ENCODE measurements around the gene SIDT2. TPM values are rescaled to one million over a fixed set of nuclear protein-coding genes. Genes with fewer than 3 reads are reported as not detected.

SIDT2 gene
- total RNA-seq, 4 donors from 2014 or later: 72.6 to 132 (median 125) TPM

- Histone ChIP-seq H3K4me3 (no peak overlapping the region), H3K27me3 (no peaks in the 10 kb centered on the region), H3K27ac (no peak overlapping the region), H3K4me1 (peaks cover 0 to 17% (median 0%) of the 10 kb centered on the region in 4 donors), H3K9me3 (no peaks in the 10 kb centered on the region), H3K36me3 (peaks cover 6 to 73% (median 12%) of the 10 kb centered on the region in 3 donors)
- 85 to 89% methylated on average over 2 of the region's 2 CpGs for WGBS, 2 donors
- no peak for TF ChIP-seq POLR2A (IDR thresholded peaks at IDR 0.05)
- no peak for DNase-seq (ENCODE audit: low spot score in 2 of 2)
Observed at GRCh38 chr11:117160826-117161225, 17.7 kb upstream of the SIDT2 start.

DNA sequence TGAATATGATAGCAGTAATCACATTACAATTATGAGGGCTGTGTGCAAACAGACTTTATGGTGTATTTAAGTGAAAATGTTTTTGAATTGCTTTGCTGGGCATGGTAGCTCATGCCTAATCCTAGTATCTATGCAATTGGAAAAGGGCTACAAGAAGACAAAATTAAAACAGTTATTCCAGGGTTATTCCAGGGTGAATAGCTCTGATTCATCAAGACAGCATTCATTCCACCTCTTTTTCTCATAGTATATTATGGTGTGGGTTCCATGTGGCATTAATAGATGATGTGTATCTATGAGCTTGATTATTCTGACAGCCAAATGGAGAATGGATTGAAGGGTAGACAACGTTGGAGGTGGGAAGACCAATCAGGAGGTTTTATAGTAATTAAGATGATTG, 12.1 kb upstream of the SIDT2 start:
- H3K9me3 ChIP-seq: no peaks in the 10 kb centered on the region
- no peak for DNase-seq (ENCODE audit: low spot score in 2 of 2)
- no peak overlapping the region for H3K4me3 ChIP-seq
- no peak overlapping the region for H3K27ac ChIP-seq
- peaks cover 12 to 95% (median 21%) of the 10 kb centered on the region in 3 donors for H3K36me3 ChIP-seq
- H3K4me1 ChIP-seq: peaks cover 0 to 8% (median 4%) of the 10 kb centered on the region in 4 donors
- TF ChIP-seq EP300 (IDR thresholded peaks at IDR 0.05): no peak
- no peak for TF ChIP-seq POLR2A (IDR thresholded peaks at IDR 0.05)
- TF ChIP-seq, protein P1, sequence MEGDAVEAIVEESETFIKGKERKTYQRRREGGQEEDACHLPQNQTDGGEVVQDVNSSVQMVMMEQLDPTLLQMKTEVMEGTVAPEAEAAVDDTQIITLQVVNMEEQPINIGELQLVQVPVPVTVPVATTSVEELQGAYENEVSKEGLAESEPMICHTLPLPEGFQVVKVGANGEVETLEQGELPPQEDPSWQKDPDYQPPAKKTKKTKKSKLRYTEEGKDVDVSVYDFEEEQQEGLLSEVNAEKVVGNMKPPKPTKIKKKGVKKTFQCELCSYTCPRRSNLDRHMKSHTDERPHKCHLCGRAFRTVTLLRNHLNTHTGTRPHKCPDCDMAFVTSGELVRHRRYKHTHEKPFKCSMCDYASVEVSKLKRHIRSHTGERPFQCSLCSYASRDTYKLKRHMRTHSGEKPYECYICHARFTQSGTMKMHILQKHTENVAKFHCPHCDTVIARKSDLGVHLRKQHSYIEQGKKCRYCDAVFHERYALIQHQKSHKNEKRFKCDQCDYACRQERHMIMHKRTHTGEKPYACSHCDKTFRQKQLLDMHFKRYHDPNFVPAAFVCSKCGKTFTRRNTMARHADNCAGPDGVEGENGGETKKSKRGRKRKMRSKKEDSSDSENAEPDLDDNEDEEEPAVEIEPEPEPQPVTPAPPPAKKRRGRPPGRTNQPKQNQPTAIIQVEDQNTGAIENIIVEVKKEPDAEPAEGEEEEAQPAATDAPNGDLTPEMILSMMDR (IDR thresholded peaks at IDR 0.05): no peak
- 51 to 56% methylated on average over 1 of the region's 1 CpG for WGBS, 2 donors
- no peaks in the 10 kb centered on the region for H3K27me3 ChIP-seq

DNA sequence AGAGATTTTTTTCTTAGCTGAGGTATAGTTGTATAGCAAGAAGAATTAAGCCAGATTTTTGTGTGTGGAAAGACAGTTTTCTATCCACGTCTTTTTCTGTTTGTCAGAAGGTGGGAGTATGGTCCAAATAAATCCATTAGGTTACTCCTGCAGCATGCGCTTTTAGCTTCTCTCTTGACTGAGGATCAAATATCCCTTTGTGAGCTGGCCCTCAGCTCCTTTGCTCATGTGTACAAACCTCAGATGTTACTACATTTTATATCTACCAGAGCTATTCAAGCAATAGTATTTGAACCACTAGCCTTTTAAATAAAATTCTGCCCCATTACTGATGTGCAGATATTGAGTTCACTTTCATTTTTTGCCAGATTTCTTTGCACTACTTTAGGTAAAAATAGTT, 8.8 kb upstream of the SIDT2 start:
- Histone ChIP-seq H3K36me3 (peaks cover 9 to 63% (median 13%) of the 10 kb centered on the region in 3 donors), H3K27ac (peak overlapping the region in 1 of 4 donors; percentile 77), H3K4me3 (no peak overlapping the region), H3K9me3 (no peaks in the 10 kb centered on the region), H3K4me1 (peaks cover 0 to 34% (median 9%) of the 10 kb centered on the region in 4 donors), H3K27me3 (no peaks in the 10 kb centered on the region)
- TF ChIP-seq EP300 (IDR thresholded peaks at IDR 0.05) (no peak), POLR2A (IDR thresholded peaks at IDR 0.05) (no peak)
- TF ChIP-seq, protein P1 (IDR thresholded peaks at IDR 0.05): no peak
- 61 to 68% methylated on average over 2 of the region's 2 CpGs for WGBS, 2 donors
- DNase-seq (ENCODE audit: low spot score in 2 of 2): no peak

GRCh38 chr11:117170210-117170609, 8.3 kb upstream of the SIDT2 start:
- WGBS, 2 donors: 75 to 77% methylated on average over 9 of the region's 9 CpGs
- Histone ChIP-seq H3K4me1 (peaks cover 0 to 38% (median 9%) of the 10 kb centered on the region in 4 donors), H3K27ac (peak overlapping the region in 2 of 4 donors; percentile 75 to 77), H3K36me3 (peaks cover 7 to 58% (median 13%) of the 10 kb centered on the region in 3 donors), H3K27me3 (no peaks in the 10 kb centered on the region), H3K4me3 (no peak overlapping the region), H3K9me3 (no peaks in the 10 kb centered on the region)
- no peak for DNase-seq (ENCODE audit: low spot score in 2 of 2)
- TF ChIP-seq EP300 (IDR thresholded peaks at IDR 0.05) (no peak), POLR2A (IDR thresholded peaks at IDR 0.05) (no peak)
- TF ChIP-seq, protein P1 (IDR thresholded peaks at IDR 0.05): no peak

GRCh38 chr11:117171007-117171403, 7.5 kb upstream of the SIDT2 start:
- TF ChIP-seq POLR2A (IDR thresholded peaks at IDR 0.05): no peak
- 92 to 94% methylated on average over 2 of the region's 2 CpGs for WGBS, 2 donors
- H3K4me3 ChIP-seq: no peak overlapping the region
- peaks cover 0 to 46% (median 12%) of the 10 kb centered on the region in 4 donors for H3K4me1 ChIP-seq
- no peaks in the 10 kb centered on the region for H3K27me3 ChIP-seq
- H3K36me3 ChIP-seq: peaks cover 6 to 50% (median 13%) of the 10 kb centered on the region in 3 donors
- no peaks in the 10 kb centered on the region for H3K9me3 ChIP-seq
- no peak for DNase-seq (ENCODE audit: low spot score in 2 of 2)
- H3K27ac ChIP-seq: peak overlapping the region in 3 of 4 donors; percentile 11 to 77 (median 75)

GRCh38 chr11:117171404-117172061, 7.0 kb upstream of the SIDT2 start:
- TF ChIP-seq EP300 (IDR thresholded peaks at IDR 0.05): peak in 1 of 2 donors; percentile 35
- TF ChIP-seq, protein P1 (IDR thresholded peaks at IDR 0.05): no peak
- no peaks in the 10 kb centered on the region for H3K27me3 ChIP-seq
- peaks cover 0 to 52% (median 15%) of the 10 kb centered on the region in 4 donors for H3K4me1 ChIP-seq
- no peak overlapping the region for H3K4me3 ChIP-seq
- H3K9me3 ChIP-seq: no peaks in the 10 kb centered on the region
- H3K36me3 ChIP-seq: peaks cover 6 to 45% (median 13%) of the 10 kb centered on the region in 3 donors
- DNase-seq (ENCODE audit: low spot score in 2 of 2): no peak
- H3K27ac ChIP-seq: peak overlapping the region in 3 of 4 donors; percentile 11 to 77 (median 75)
- 60 to 62% methylated on average over 14 of the region's 14 CpGs for WGBS, 2 donors

All from tibial nerve (tissue), 4 donors.